MM.1S (cell line): ENCODE measurements around the gene RSU1.

Experiments
- DNase-seq: peaks from one replicate; pipeline ENCODE4 v3.0.0-alpha.2; 2015
- H2AFZ ChIP-seq: fragments of 300-600 bp; sonication (generic); 2 replicates; pipeline ENCODE4 v1.6.0; 2016; ENCODE audit warnings: antibody characterized with exemption, low read length
- H3F3A ChIP-seq: fragments of 300-600 bp; sonication (generic); 2 replicates; pipeline ENCODE4 v1.6.1; 2016; ENCODE audit warnings: mild to moderate bottlenecking, antibody characterized with exemption, low read length, moderate library complexity, mixed read lengths; ENCODE audit not compliant: insufficient read depth
- H3K27ac ChIP-seq: fragments of 300-600 bp; sonication (generic); 2 replicates; pipeline ENCODE4 v1.5.1; 2016; ENCODE audit warnings: mild to moderate bottlenecking, low read length
- H3K27me3 ChIP-seq: fragments of 300-600 bp; sonication (generic); replicated peaks from 2 replicates; pipeline ENCODE4 v1.6.0; 2016; ENCODE audit warnings: low read length; ENCODE audit not compliant: insufficient read depth
- H3K36me3 ChIP-seq: fragments of 300-600 bp; sonication (generic); replicated peaks from 2 replicates; pipeline ENCODE4 v1.6.1; 2016; ENCODE audit warnings: mild to moderate bottlenecking, low read length, mixed read lengths; ENCODE audit not compliant: insufficient read depth
- H3K4me1 ChIP-seq: fragments of 300-600 bp; sonication (generic); 2 replicates; pipeline ENCODE4 v1.6.1; 2016; ENCODE audit warnings: low read length, mixed read lengths
- H3K4me2 ChIP-seq: fragments of 300-600 bp; sonication (generic); 2 replicates; pipeline ENCODE4 v1.6.0; 2016; ENCODE audit warnings: low read depth, low read length
- H3K4me3 ChIP-seq: fragments of 300-600 bp; sonication (generic); 2 replicates; pipeline ENCODE4 v1.5.1; 2016; ENCODE audit warnings: low read length, mixed read lengths
- H3K79me2 ChIP-seq: fragments of 300-600 bp; sonication (generic); 2 replicates; pipeline ENCODE4 v1.6.1; 2016; ENCODE audit warnings: mixed run types, low read length, mixed read lengths
- H3K9ac ChIP-seq: fragments of 300-600 bp; sonication (generic); 2 replicates; pipeline ENCODE4 v1.6.1; 2016; ENCODE audit warnings: low read length, mixed read lengths
- H3K9me2 ChIP-seq: fragments of 300-600 bp; sonication (generic); replicated peaks from 2 replicates; pipeline ENCODE4 v1.6.1; 2016; ENCODE audit warnings: mild to moderate bottlenecking, low read length, mixed read lengths; ENCODE audit not compliant: insufficient read depth
- H3K9me3 ChIP-seq: fragments of 300-600 bp; sonication (generic); replicated peaks from 2 replicates; pipeline ENCODE4 v1.6.1; 2016; ENCODE audit warnings: mild to moderate bottlenecking, low read length, mixed read lengths; ENCODE audit not compliant: insufficient read depth
- H4K20me1 ChIP-seq: fragments of 300-600 bp; sonication (generic); 2 replicates; pipeline ENCODE4 v1.6.1; 2016; ENCODE audit warnings: mild to moderate bottlenecking, low read length, moderate library complexity, mixed read lengths; ENCODE audit not compliant: insufficient read depth
- EZH2 ChIP-seq: fragments of 300-600 bp; sonication (generic); optimal IDR thresholded peaks from 2 replicates; pipeline ENCODE3; 2017; ENCODE audit warnings: low read depth, mild to moderate bottlenecking, antibody characterized with exemption, low read length, mixed read lengths
- EZH2phosphoT487 ChIP-seq: fragments of 300-600 bp; sonication (generic); IDR thresholded peaks from 2 replicates; pipeline ENCODE4 v1.6.1; 2018; ENCODE audit warnings: antibody characterized with exemption, low read length
- TF ChIP-seq, protein P1 (sequence below): fragments of 300-600 bp; sonication (generic); IDR thresholded peaks from 2 replicates; pipeline ENCODE4 v1.5.1; 2016; ENCODE audit warnings: antibody characterized with exemption, low read length, mixed read lengths

Gene RSU1

DNA sequence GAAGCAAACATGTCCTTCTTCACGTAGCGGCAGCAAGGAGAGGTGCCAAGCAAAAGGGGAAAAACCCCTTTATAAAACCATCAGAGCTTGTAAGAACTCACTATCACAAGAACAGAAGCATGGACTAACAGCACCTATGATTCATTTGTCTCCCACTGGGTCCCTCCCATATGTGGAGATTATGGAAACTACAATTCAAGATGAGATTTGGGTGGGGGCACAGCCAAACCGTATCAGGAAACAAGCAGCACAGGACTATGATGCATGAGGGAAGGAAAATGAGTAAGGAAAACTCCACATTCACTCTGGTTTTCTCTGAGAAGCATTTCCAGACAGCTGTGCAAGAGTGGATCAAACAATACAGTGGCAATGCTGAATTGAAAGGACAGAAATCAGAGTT is 81.6 kb downstream of the RSU1 start:
- Histone ChIP-seq H3K4me1 (no peaks in the 10 kb centered on the region), H3K27me3 (no peaks in the 10 kb centered on the region), H3K9me3 (no peaks in the 10 kb centered on the region), H3K79me2 (no peaks in the 10 kb centered on the region), H4K20me1 (no peaks in the 10 kb centered on the region), H3K4me2 (no peak overlapping the region), H3K4me3 (no peak overlapping the region), H3F3A (no peaks in the 10 kb centered on the region), H3K36me3 (no peaks in the 10 kb centered on the region), H3K9me2 (no peaks in the 10 kb centered on the region), H2AFZ (no peak overlapping the region), H3K9ac (no peak overlapping the region), H3K27ac (no peak overlapping the region)
- no peak for TF ChIP-seq EZH2
- TF ChIP-seq, protein P1, sequence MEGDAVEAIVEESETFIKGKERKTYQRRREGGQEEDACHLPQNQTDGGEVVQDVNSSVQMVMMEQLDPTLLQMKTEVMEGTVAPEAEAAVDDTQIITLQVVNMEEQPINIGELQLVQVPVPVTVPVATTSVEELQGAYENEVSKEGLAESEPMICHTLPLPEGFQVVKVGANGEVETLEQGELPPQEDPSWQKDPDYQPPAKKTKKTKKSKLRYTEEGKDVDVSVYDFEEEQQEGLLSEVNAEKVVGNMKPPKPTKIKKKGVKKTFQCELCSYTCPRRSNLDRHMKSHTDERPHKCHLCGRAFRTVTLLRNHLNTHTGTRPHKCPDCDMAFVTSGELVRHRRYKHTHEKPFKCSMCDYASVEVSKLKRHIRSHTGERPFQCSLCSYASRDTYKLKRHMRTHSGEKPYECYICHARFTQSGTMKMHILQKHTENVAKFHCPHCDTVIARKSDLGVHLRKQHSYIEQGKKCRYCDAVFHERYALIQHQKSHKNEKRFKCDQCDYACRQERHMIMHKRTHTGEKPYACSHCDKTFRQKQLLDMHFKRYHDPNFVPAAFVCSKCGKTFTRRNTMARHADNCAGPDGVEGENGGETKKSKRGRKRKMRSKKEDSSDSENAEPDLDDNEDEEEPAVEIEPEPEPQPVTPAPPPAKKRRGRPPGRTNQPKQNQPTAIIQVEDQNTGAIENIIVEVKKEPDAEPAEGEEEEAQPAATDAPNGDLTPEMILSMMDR = no peak
- DNase-seq = no peak

DNA sequence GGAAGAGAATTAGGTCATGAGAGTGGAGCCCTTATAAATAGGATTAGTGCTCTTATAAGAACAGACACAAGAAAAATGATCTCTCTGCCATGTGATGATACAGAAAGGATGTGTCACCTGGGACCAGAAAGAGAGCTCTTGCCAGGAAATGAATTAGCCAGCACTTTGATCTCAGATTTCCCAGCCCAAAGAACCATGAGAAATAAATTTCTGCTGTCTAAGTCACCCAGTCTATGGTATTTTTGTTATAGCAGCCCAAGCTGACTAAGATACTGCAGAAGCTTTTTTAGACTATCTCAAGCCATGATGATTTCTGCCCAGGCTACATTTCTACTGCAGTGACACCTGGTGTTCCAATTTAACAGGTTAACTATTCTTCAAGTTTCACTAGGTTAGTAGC is 84.8 kb downstream of the RSU1 start:
- TF ChIP-seq EZH2phosphoT487 (no peak), EZH2 (no peak)
- TF ChIP-seq, protein P1 = no peak
- no peak for DNase-seq

DNA sequence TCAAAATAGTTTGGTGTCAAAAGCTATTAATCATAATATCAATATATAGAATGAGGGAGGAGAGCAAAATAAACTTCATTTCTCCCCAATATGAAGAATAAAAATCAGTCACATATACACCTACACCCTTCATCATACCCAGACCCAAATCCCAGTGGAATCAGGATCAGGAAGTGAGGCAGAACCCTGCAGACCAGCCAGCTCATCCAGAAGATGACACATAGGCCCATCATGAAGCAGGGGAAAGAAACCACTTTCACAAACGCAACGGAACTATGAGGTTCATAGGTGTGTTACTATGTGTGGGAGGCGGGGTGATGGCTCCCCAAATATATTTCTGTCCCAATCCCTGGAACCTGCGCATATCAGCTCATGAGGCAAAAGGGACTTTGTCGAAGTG is 89.0 kb downstream of the RSU1 start:
- no peaks in the 10 kb centered on the region for H3K9me3 ChIP-seq
- H3K27ac ChIP-seq = no peak overlapping the region
- no peaks in the 10 kb centered on the region for H3K36me3 ChIP-seq

More for the DNA sequence above, 84.8 kb downstream of the RSU1 start:
- H3K4me3 ChIP-seq = no peak overlapping the region
- no peaks in the 10 kb centered on the region for H4K20me1 ChIP-seq
- no peak overlapping the region for H2AFZ ChIP-seq
- H3K27ac ChIP-seq = no peak overlapping the region
- no peaks in the 10 kb centered on the region for H3K79me2 ChIP-seq
- H3K9ac ChIP-seq = no peak overlapping the region
- H3K9me2 ChIP-seq = no peaks in the 10 kb centered on the region
- no peaks in the 10 kb centered on the region for H3K27me3 ChIP-seq
- H3K4me2 ChIP-seq = no peak overlapping the region
- no peaks in the 10 kb centered on the region for H3K4me1 ChIP-seq
- H3K9me3 ChIP-seq = no peaks in the 10 kb centered on the region
- no peaks in the 10 kb centered on the region for H3F3A ChIP-seq
- H3K36me3 ChIP-seq = no peaks in the 10 kb centered on the region

More for the DNA sequence above, 89.0 kb downstream of the RSU1 start:
- Histone ChIP-seq H3K27me3 (no peaks in the 10 kb centered on the region), H3K9me2 (no peaks in the 10 kb centered on the region), H4K20me1 (no peaks in the 10 kb centered on the region), H3F3A (no peaks in the 10 kb centered on the region), H2AFZ (no peak overlapping the region), H3K79me2 (no peaks in the 10 kb centered on the region), H3K4me2 (no peak overlapping the region), H3K4me3 (no peak overlapping the region), H3K4me1 (no peaks in the 10 kb centered on the region), H3K9ac (no peak overlapping the region)
- TF ChIP-seq, protein P1 = no peak
- DNase-seq = no peak
